Activated T-cell treated with anti-CD3 and anti-CD28 coated beads for 4 hours (primary cell): ENCODE results near the gene KCNG1.

Source experiments
- DNase-seq: peaks from one replicate; pipeline ENCODE4 v3.0.0-alpha.2; 2020

KCNG1 gene

GRCh38 chr20:51034988-51035656 lies 12.2 kb upstream of the KCNG1 start:
- no peak for DNase-seq

GRCh38 chr20:51034476-51034875 lies 11.6 kb upstream of the KCNG1 start:
- no peak for DNase-seq

DNA sequence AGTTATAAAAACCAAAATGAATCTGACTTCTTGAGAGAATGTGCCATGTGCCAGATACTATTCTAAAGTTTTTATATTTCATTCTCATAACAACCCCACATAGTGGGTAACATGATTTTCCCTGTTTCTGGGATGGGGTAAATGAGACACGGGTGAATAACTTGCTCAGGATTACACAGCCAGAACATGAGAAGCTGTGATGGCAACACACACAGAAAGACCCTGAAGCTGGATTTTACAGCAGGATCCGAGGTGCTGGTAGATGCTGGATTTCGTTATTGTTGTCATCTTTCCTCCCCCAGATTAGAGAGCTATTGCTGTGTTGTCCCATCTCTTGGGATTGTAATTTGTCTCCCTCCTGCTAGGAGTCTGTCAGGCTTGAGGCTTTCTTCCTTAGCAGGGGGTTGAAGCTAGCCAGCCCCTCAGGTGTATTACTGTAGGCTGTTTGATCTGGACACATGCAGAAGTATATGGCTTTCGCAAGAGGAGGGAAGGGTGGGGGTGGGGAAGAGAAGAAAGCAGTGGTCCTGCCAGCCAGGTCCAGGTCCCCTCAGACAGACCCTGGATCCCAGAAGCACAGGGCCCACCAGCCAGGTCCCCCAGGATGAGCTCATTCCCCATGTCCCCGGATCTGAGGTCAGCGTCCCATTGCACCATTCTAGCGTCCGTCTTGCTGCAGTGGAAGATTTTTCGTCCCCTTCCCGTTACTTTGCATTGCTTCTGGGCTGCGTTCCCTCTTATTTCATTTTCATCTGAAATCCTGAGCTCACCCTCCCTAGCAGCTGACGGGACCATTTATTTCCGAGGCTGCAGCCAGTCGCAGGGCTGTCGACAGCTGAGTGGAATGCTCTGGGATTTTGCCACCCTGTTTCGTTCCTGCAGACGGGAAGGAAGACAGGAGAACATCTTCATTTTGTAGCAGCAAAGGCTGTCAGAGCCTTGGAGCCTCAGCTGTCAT lies 7.3 kb upstream of the KCNG1 start:
- DNase-seq, result no peak

DNA sequence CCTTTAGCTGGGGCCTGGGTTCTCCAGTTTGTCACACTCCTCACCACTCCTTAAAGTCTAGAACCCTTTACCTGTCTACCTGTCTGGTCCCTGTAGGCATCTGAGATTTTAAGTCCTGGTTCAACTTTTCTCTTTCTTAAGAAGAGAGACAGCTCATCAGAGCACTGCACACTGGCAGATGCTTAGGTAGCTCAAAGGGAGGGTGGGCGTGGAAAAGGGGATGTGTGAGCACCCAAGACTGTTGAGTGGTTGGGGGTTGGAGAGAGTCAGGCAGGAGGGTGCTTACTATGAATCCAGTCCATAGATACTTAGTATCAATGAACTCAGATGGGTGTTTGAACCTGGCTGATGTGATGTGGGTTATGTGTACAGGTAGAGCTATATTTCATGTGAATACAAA lies 6.6 kb upstream of the KCNG1 start:
- no peak for DNase-seq

- DNase-seq, result no peak
Measured at GRCh38 chr20:51028616-51029212, 5.8 kb upstream of the KCNG1 start.

GRCh38 chr20:51027035-51027795 lies 4.3 kb upstream of the KCNG1 start:
- no peak for DNase-seq

DNA sequence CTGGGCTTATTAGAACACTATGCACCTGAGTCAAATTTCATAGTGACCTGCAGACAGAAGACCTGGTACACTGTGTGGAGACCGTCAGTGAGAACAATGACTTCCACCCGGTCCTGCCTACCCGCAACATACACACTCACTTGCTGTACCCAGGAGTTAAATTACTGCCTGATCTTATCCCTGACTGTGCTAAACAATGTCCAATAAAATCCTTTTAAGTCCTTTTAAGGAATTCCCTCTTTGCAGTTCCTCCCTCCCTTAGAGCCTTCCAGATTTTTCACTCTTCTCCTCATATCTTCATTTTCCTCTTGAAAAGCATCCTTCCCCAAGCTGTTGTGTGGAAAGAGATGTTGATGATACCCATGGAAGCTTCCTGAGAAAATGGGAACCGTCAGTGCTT lies 3.4 kb upstream of the KCNG1 start:
- no peak for DNase-seq

DNA sequence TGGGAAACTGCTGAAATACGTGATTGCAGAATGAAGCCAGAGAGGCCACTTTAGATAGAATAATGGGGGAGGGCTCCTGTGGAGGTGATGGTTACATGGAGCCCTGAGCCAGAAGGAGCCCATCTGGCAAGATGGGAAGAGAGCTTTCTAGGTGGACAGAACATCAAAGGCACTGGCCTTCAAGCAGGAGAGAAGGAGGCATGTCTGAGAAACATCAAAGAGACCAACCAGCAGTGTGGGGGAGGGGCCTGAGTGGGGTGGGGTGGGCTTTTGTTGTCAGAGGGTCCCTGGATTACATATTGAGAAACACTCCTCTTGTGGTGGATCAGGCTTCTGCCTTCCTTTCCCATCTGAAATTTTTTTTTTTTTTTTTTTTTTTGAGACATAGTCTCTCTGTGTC lies 1.9 kb upstream of the KCNG1 start:
- no peak for DNase-seq

GRCh38 chr20:51023617-51024155 lies 779 bp upstream of the KCNG1 start:
- DNase-seq, result no peak

DNA sequence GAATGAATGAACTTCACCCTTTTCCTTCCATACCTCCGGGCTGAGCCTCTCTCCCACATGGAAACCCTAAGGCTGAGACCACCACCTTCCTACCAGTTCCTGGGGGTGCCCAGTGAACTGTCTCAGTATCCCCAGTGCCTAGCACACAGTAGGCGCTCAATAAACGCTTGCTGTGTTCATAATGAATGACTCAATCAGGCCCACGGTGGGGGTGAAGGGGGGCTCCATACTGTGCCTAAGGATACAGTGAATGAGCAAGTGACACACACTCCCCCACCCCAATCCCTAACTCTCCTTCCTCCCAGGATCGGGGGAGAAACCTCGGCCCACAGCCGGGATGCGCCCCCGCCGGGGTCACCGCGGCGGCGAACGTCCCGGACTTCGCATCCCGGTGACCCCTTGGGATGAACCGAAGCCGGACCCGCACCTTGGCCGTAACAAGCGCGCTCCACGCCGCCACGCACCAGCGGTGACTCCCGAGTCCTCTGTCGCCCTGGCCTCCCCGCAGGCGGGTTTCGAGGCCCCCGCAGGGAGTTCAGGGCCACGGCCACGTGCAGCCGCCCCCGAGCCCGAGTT lies 592 bp downstream of the KCNG1 start:
- DNase-seq, result no peak

DNA sequence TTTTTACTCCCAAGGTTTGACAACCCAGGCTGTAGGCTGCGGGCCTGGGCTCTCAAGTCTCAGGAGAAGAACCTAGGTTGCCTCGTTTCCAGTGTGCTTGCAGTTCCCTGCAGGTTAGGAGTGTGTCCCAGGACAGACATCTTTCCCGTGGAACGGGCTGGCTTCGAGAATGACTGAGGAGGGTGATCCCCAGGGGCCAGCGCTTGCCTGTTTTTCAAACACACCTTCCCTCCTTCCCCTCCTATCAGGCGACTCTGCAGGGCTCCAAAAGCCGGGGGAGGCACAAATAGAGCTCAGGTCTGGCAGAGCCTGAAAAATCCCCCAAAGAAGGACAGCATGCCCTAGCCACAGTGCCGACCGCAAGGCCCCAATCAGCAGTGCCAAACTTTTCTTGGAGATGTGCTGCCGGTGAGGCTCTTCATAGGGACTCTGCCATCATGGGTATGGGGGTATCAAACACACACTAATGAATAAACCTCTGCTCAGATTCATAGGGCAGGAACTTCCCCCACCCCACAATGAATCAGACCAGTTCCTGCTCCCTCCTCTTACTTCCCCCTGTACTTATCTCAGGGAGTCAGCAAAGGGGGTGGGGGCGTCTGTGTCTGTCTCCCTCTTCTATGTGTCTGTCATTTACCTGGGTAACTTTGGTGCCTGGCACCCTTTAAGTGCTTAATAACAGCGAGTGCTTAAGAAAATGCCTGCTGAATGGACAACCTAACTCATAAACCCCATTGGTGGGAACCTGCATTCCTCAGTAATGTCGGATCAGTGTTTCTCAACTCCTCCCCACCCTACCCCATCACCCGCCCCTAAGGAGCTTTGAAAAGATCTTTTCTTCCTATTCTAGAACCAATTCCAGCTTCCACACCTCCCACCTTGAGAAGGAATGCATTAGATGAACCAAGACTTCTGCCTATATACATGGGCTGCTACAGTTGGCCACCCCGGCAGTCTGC lies 1.6 kb downstream of the KCNG1 start:
- no peak for DNase-seq

DNA sequence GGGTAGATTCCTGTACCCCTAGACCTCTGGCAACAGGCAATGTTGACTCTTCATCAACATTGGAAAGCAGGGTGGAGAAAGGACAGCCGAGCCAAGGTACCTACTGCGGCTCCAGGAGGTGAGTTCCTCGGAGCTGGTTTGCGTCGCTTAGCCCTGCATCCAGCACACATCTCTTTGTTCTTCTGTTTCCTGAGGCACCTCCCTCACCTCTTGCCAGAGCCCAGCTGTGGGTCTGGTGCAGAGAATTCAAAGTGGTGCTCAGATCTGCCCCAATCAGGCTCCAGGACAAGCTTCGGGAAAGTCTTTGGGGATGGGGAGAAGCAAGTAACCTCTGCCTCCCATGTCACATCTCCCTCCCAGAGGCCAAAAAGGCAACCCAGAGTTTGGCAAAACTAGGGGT lies 2.2 kb downstream of the KCNG1 start:
- DNase-seq, result no peak

- DNase-seq, result no peak
Measured at GRCh38 chr20:51019656-51020592, 3.0 kb downstream of the KCNG1 start.

DNA sequence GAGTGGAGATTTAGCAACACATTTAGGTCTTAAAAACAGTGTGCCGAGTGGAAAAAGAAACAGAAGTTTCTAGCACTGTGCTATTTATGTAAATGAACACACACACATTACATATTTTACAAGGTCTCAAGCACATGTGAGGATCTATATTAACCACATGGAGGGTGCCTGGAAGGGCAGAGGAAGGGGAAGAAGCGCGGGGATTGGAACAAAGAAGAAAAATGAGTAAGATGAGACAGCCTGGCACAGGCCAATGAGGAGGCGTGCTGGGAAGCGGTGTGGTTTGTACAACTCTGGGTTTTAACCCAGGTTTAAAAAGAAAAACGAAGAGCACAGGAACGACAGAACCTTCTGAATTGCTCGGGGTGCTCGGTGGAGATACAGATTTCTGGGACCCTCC lies 5.7 kb downstream of the KCNG1 start:
- DNase-seq, result no peak

GRCh38 chr20:51016521-51016920 lies 6.4 kb downstream of the KCNG1 start:
- DNase-seq, result no peak

- DNase-seq, result no peak
Measured at GRCh38 chr20:51014797-51015722, 7.8 kb downstream of the KCNG1 start.

DNA sequence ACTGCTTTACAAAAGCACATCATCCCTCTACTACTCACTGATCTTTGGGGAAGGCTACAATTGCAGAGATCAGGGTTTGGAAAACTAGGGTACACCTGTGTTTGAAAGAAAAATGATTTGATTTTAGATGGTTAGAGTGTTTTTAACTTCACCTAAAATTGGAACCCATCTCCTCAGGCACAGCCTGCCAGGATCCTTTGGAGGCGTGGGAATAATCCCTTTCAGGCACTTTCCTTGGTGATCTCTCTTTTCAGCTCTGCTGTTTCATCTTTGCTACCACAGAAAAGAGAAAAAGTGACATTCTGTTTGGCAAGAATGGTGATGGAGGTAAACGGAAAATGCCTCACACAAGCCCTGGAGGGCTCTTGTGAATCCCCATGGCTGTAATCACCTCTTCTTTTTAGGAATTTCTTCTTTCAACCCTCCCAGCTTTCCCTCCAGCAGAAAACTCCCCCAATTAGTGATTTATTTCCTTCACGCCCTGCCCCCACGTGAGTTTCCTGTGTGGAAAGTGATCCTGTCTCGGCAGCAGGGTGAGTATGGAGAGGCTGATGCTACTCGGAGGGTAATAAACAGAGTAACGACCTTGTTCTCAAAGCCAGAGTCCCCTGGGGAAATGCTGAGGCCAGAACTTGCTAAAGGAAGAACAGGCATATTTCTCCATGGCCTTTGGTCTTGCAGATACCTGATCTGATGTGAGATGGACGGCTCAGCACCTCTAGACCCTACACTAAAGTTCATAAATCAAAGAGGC lies 9.2 kb downstream of the KCNG1 start:
- no peak for DNase-seq

- no peak for DNase-seq
Measured at GRCh38 chr20:51012357-51012756, 10.6 kb downstream of the KCNG1 start.
